ENCODE results near the gene CD93.

The CD93 gene

DNA sequence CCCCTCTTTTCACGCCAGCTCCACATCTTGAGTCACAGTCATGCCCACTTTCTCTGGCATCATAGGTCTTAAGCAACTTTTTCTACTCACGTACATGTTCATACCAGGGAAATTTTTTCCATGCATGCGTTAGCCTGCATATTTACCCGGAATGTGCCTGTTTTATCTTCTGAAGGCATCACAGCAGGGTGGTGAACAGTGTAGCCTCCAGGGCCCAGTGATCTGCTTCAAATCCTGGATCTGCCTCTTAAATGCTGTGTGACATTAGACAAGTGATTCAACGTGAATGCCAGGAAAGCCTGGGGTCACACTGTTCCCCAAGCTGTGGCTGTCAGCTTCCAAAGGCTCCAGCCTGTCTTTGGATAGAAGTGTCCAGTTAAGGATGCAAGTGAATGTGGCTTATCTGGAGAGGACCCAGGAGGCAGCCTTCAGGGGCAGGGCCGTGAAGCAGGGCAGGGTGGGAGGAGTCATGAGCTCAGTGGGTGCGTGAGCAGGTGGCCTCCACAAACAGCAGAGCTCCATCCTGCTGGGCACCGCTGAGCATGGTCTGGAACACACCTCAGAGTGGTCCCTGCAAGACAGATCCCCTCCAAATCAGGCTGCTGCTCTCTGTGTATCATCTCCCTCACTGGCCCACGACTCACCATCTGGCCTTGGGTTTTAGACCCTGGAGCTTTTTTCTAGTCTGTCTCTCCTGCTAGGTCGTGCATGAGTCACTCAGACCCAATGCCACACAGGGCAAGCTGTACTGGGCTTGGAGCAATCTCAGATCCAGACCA, 30.4 kb upstream of the CD93 start:
- ATAC-seq (replicated peaks; ENCODE audit: extremely low read depth, poor library complexity, severe bottlenecking) = no peak
- Mint-ChIP-seq H3K27me3 (peaks cover 22% of the 10 kb centered on the region), H3K4me1 (no peaks in the 10 kb centered on the region), H3K36me3 (ENCODE audit: insufficient read depth) (no peaks in the 10 kb centered on the region), H3K27ac (ENCODE audit: low read depth) (no peak overlapping the region), H3K9me3 (no peaks in the 10 kb centered on the region), H3K4me3 (no peak overlapping the region)
- no peak for DNase-seq (ENCODE audit: low spot score in 2 of 2)

- ATAC-seq (replicated peaks; ENCODE audit: extremely low read depth, poor library complexity, severe bottlenecking) (no peak), DNase-seq (ENCODE audit: low spot score in 2 of 2) (no peak)
- Mint-ChIP-seq H3K36me3 (ENCODE audit: insufficient read depth) (no peaks in the 10 kb centered on the region), H3K27ac (ENCODE audit: low read depth) (no peak overlapping the region), H3K4me3 (no peak overlapping the region), H3K9me3 (no peaks in the 10 kb centered on the region), H3K4me1 (no peaks in the 10 kb centered on the region), H3K27me3 (peaks cover 22% of the 10 kb centered on the region)
These were observed 29.7 kb upstream of the CD93 start for GRCh38 chr20:23115822-23116221.

- ATAC-seq (replicated peaks; ENCODE audit: extremely low read depth, poor library complexity, severe bottlenecking) (no peak), DNase-seq (ENCODE audit: low spot score in 2 of 2) (no peak)
- Mint-ChIP-seq H3K4me1 (no peaks in the 10 kb centered on the region), H3K27ac (ENCODE audit: low read depth) (no peak overlapping the region), H3K27me3 (peaks cover 16% of the 10 kb centered on the region), H3K9me3 (no peaks in the 10 kb centered on the region), H3K4me3 (no peak overlapping the region), H3K36me3 (ENCODE audit: insufficient read depth) (peaks cover 1% of the 10 kb centered on the region)
These were observed 28.4 kb upstream of the CD93 start for GRCh38 chr20:23114448-23115082.

- H3K27me3 Mint-ChIP-seq = peaks cover 11% of the 10 kb centered on the region
- ATAC-seq (replicated peaks; ENCODE audit: extremely low read depth, poor library complexity, severe bottlenecking) (no peak), DNase-seq (ENCODE audit: low spot score in 2 of 2) (no peak)
- H3K4me1 Mint-ChIP-seq = no peaks in the 10 kb centered on the region
- no peaks in the 10 kb centered on the region for H3K9me3 Mint-ChIP-seq
- peaks cover 1% of the 10 kb centered on the region for H3K36me3 Mint-ChIP-seq (ENCODE audit: insufficient read depth)
- H3K4me3 Mint-ChIP-seq = no peak overlapping the region
- H3K27ac Mint-ChIP-seq (ENCODE audit: low read depth) = no peak overlapping the region
These were observed 27.9 kb upstream of the CD93 start for GRCh38 chr20:23114018-23114417.

GRCh38 chr20:23112595-23112994, 26.5 kb upstream of the CD93 start:
- DNase-seq (ENCODE audit: low spot score in 2 of 2) = no peak
- Mint-ChIP-seq H3K4me1 (no peaks in the 10 kb centered on the region), H3K36me3 (ENCODE audit: insufficient read depth) (peaks cover 1% of the 10 kb centered on the region), H3K27ac (ENCODE audit: low read depth) (no peak overlapping the region), H3K4me3 (no peak overlapping the region), H3K9me3 (no peaks in the 10 kb centered on the region), H3K27me3 (peaks cover 7% of the 10 kb centered on the region)
- no peak for ATAC-seq (replicated peaks; ENCODE audit: extremely low read depth, poor library complexity, severe bottlenecking)

GRCh38 chr20:23111944-23112342, 25.8 kb upstream of the CD93 start:
- ATAC-seq (replicated peaks; ENCODE audit: extremely low read depth, poor library complexity, severe bottlenecking) (no peak), DNase-seq (ENCODE audit: low spot score in 2 of 2) (no peak)
- Mint-ChIP-seq H3K27me3 (peaks cover 7% of the 10 kb centered on the region), H3K9me3 (no peaks in the 10 kb centered on the region), H3K27ac (ENCODE audit: low read depth) (no peak overlapping the region), H3K36me3 (ENCODE audit: insufficient read depth) (peaks cover 1% of the 10 kb centered on the region), H3K4me3 (no peak overlapping the region), H3K4me1 (no peaks in the 10 kb centered on the region)

DNA sequence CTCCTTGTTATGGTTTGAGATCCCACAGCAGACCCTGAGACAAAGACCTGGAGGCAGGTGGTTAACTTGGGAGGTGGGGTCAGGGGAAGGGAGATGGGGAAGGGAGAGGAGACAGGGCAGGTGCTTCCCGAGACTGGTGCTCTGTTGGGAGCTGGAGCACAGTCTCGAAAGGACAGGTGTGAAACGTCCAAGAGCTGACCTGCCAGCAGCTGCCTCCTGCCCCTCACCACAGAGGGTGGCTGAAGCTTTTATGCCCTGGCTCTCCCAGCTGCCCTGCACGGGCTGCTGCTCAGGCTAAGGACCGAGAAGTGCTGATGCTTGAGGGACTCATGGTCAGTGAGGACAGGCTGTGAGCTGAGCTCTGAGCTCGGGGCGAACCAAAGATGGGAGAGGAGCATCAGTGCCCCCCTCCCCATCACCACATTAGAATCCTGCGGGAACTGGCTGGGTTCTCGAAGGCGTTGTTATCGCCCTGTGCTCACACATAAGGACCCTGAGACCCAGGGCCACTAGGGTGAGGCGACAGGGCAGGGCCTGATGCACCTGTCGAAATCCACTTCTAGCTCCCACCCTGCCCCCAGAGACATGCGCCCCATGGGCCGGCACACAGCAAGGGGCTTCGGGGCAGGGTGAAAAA, 25.3 kb upstream of the CD93 start:
- Mint-ChIP-seq H3K9me3 (no peaks in the 10 kb centered on the region), H3K36me3 (ENCODE audit: insufficient read depth) (peaks cover 1% of the 10 kb centered on the region), H3K4me3 (no peak overlapping the region), H3K4me1 (no peaks in the 10 kb centered on the region), H3K27me3 (peaks cover 7% of the 10 kb centered on the region), H3K27ac (ENCODE audit: low read depth) (no peak overlapping the region)
- ATAC-seq (replicated peaks; ENCODE audit: extremely low read depth, poor library complexity, severe bottlenecking) = no peak
- DNase-seq (ENCODE audit: low spot score in 2 of 2) = no peak

- H3K9me3 Mint-ChIP-seq = no peaks in the 10 kb centered on the region
- peaks cover 1% of the 10 kb centered on the region for H3K36me3 Mint-ChIP-seq (ENCODE audit: insufficient read depth)
- H3K4me3 Mint-ChIP-seq = no peak overlapping the region
- DNase-seq (ENCODE audit: low spot score in 2 of 2) (no peak), ATAC-seq (replicated peaks; ENCODE audit: extremely low read depth, poor library complexity, severe bottlenecking) (no peak)
- no peaks in the 10 kb centered on the region for H3K4me1 Mint-ChIP-seq
- no peaks in the 10 kb centered on the region for H3K27me3 Mint-ChIP-seq
- no peak overlapping the region for H3K27ac Mint-ChIP-seq (ENCODE audit: low read depth)
These were observed 22.7 kb upstream of the CD93 start for GRCh38 chr20:23108871-23109270.

DNA sequence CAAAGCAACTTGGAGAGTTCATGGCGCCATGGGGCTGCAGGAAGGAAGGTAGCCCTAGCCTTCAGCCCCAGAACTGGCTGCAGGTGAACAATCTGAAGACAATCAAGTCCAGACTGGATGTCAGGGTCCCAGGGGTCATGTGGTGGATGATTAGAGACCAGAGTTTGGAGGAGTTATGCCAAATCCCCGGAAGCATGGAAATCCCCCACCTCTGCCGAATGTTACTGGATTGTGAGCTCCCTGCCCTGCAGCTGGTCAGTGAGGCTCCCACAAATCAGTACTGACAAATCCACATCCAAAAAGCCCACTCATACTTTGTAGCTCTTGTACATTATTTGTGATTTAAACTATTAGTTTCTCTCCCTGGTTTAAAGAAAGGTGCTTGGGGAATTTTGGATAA, 21.3 kb upstream of the CD93 start:
- Mint-ChIP-seq H3K4me1 (no peaks in the 10 kb centered on the region), H3K27ac (ENCODE audit: low read depth) (no peak overlapping the region), H3K4me3 (no peak overlapping the region), H3K36me3 (ENCODE audit: insufficient read depth) (peaks cover 1% of the 10 kb centered on the region), H3K9me3 (no peaks in the 10 kb centered on the region), H3K27me3 (no peaks in the 10 kb centered on the region)
- ATAC-seq (replicated peaks; ENCODE audit: extremely low read depth, poor library complexity, severe bottlenecking) (no peak), DNase-seq (ENCODE audit: low spot score in 2 of 2) (no peak)

- Mint-ChIP-seq H3K27me3 (no peaks in the 10 kb centered on the region), H3K4me3 (no peak overlapping the region), H3K27ac (ENCODE audit: low read depth) (no peak overlapping the region), H3K9me3 (no peaks in the 10 kb centered on the region), H3K36me3 (ENCODE audit: insufficient read depth) (peaks cover 1% of the 10 kb centered on the region), H3K4me1 (no peaks in the 10 kb centered on the region)
- no peak for DNase-seq (ENCODE audit: low spot score in 2 of 2)
- no peak for ATAC-seq (replicated peaks; ENCODE audit: extremely low read depth, poor library complexity, severe bottlenecking)
These were observed 20.2 kb upstream of the CD93 start for GRCh38 chr20:23106271-23106851.

- no peaks in the 10 kb centered on the region for H3K36me3 Mint-ChIP-seq (ENCODE audit: insufficient read depth)
- H3K27me3 Mint-ChIP-seq = no peaks in the 10 kb centered on the region
- H3K4me1 Mint-ChIP-seq = no peaks in the 10 kb centered on the region
- ATAC-seq (replicated peaks; ENCODE audit: extremely low read depth, poor library complexity, severe bottlenecking) (no peak), DNase-seq (ENCODE audit: low spot score in 2 of 2) (no peak)
- H3K27ac Mint-ChIP-seq (ENCODE audit: low read depth) = no peak overlapping the region
- H3K4me3 Mint-ChIP-seq = no peak overlapping the region
- H3K9me3 Mint-ChIP-seq = no peaks in the 10 kb centered on the region
These were observed 19.1 kb upstream of the CD93 start for GRCh38 chr20:23105193-23105592.

- ATAC-seq (replicated peaks; ENCODE audit: extremely low read depth, poor library complexity, severe bottlenecking) (no peak), DNase-seq (ENCODE audit: low spot score in 2 of 2) (no peak)
- no peaks in the 10 kb centered on the region for H3K9me3 Mint-ChIP-seq
- H3K36me3 Mint-ChIP-seq (ENCODE audit: insufficient read depth) = no peaks in the 10 kb centered on the region
- H3K4me3 Mint-ChIP-seq = no peak overlapping the region
- no peaks in the 10 kb centered on the region for H3K4me1 Mint-ChIP-seq
- no peak overlapping the region for H3K27ac Mint-ChIP-seq (ENCODE audit: low read depth)
- peaks cover 2% of the 10 kb centered on the region for H3K27me3 Mint-ChIP-seq
These were observed 17.3 kb upstream of the CD93 start for GRCh38 chr20:23103284-23104018.
